HepG2 (cell line): Measurements from ENCODE around the gene LENEP. TPM values are rescaled to one million over a fixed set of nuclear protein-coding genes. Genes with fewer than 3 reads are reported as not detected.

ENCODE experiments used
- CBX2 ChIP-seq, 2 experiments: fragments of 200-600 bp in 1 of 2; sonication (generic); formaldehyde crosslinking in 1 of 2; IDR thresholded peaks; 2 replicates each; pipeline versions ENCODE4 v1.7.0 to v1.8.1; 2018 to 2022; ENCODE audit warnings: low read depth in 2 of 2, low read length in 1 of 2, mild to moderate bottlenecking in 1 of 2, missing genetic modification reagents in 1 of 2
- CEBPZ ChIP-seq: IDR thresholded peaks from 2 replicates; pipeline ENCODE4 v1.6.1; 2012; ENCODE audit warnings: low read length, improper control_type of control experiment
- DNMT1 ChIP-seq: sonication (generic); formaldehyde crosslinking; IDR thresholded peaks from 2 replicates; pipeline ENCODE4 v1.5.1; 2020; ENCODE audit warnings: mild to moderate bottlenecking, missing genetic modification reagents
- DRAP1 ChIP-seq: IDR thresholded peaks from 2 replicates; pipeline ENCODE4 v1.6.1; 2016; ENCODE audit warnings: missing genetic modification reagents, missing compliant biosample characterization
- GTF3A ChIP-seq: sonication (generic); formaldehyde crosslinking; conservative IDR thresholded peaks from 2 replicates; pipeline ENCODE4 v1.4.0; 2020; ENCODE audit warnings: mild to moderate bottlenecking, missing genetic modification reagents
- HOMEZ ChIP-seq: IDR thresholded peaks from 2 replicates; pipeline ENCODE4 v1.6.1; 2016; ENCODE audit warnings: low read depth
- HOXA5 ChIP-seq: sonication (generic); formaldehyde crosslinking; IDR thresholded peaks from 2 replicates; pipeline ENCODE4 v1.4.0; 2020; ENCODE audit warnings: missing genetic modification reagents
- KAT2B ChIP-seq: fragments of 150-350 bp; IDR thresholded peaks from 2 replicates; pipeline ENCODE4 v1.6.1; 2014; ENCODE audit warnings: low read depth, low read length, borderline replicate concordance
- MAFF ChIP-seq: IDR thresholded peaks from 2 replicates; pipeline ENCODE4 v1.6.1; 2011; ENCODE audit warnings: low read depth, low read length, improper control_type of control experiment
- RAD51 ChIP-seq: fragments of 450-650 bp; IDR thresholded peaks from 2 replicates; pipeline ENCODE4 v1.6.1; 2016; ENCODE audit warnings: borderline replicate concordance
- RXRB ChIP-seq: IDR thresholded peaks from 2 replicates; pipeline ENCODE4 v1.6.1; 2016; ENCODE audit warnings: borderline replicate concordance, missing genetic modification reagents, missing compliant biosample characterization
- ZNF225 ChIP-seq: sonication (generic); formaldehyde crosslinking; IDR thresholded peaks from 2 replicates; pipeline ENCODE4 v1.4.0; 2020; ENCODE audit warnings: mild to moderate bottlenecking, missing genetic modification reagents
- ZNF468 ChIP-seq: sonication (generic); formaldehyde crosslinking; IDR thresholded peaks from 2 replicates; pipeline ENCODE4 v1.8.0; 2022; ENCODE audit warnings: mild to moderate bottlenecking, moderate library complexity, missing genetic modification reagents
- ZNF564 ChIP-seq: sonication (generic); formaldehyde crosslinking; IDR thresholded peaks from 2 replicates; pipeline ENCODE4 v1.8.1; 2023; ENCODE audit warnings: mild to moderate bottlenecking, missing genetic modification reagents
- ZNF672 ChIP-seq: sonication (generic); formaldehyde crosslinking; IDR thresholded peaks from 2 replicates; pipeline ENCODE4 v1.8.1; 2022; ENCODE audit warnings: missing genetic modification reagents
- polyA plus RNA-seq, 8 experiments: library from polyadenylated mRNA; depleted of rRNA in 3 of 8; stranded (reverse) in 7 of 8; unstranded in 1 of 8; fragments of >200 nt; fragmentation: Illumina TruSeq in 4 of 8; extraction: Trizol in 4 of 8; gene quantifications; 2 replicates each; pipeline versions ENCODE4 v1.2.1 to v1.2.3, GENCODE V29; 2011 to 2016; ENCODE audit warnings: low read depth in 4 of 8, missing spikeins in 1 of 8, mixed read lengths in 1 of 8; ENCODE audit not compliant: insufficient read depth in 1 of 8
- total RNA-seq, 5 experiments: library from RNA; depleted of rRNA; stranded (reverse); fragments of >200 nt; fragmentation: Illumina TruSeq; extraction: Trizol; gene quantifications; 2 replicates each; pipeline ENCODE4 v1.2.3, GENCODE V29; 2016; ENCODE audit warnings: low read depth in 1 of 5
- TF ChIP-seq, protein P1 (sequence below): sonication (generic); formaldehyde crosslinking; IDR thresholded peaks from 2 replicates; pipeline ENCODE4 v1.4.0; 2020; ENCODE audit warnings: missing genetic modification reagents
- TF ChIP-seq, protein P2 (sequence below): sonication (generic); formaldehyde crosslinking; IDR thresholded peaks from 2 replicates; pipeline ENCODE4 v1.4.0; 2020; ENCODE audit warnings: mild to moderate bottlenecking, missing genetic modification reagents
- TF ChIP-seq, protein P3 (sequence below): sonication (generic); formaldehyde crosslinking; IDR thresholded peaks from 2 replicates; pipeline ENCODE4 v1.4.0; 2020; ENCODE audit warnings: mild to moderate bottlenecking, missing genetic modification reagents

LENEP gene
- total and polyA plus RNA-seq, 2 of the 13 experiments (the other 11 are each of a cell fraction or from before 2014, with no cell fraction given), result 0.29 TPM; not detected in 1

DNA sequence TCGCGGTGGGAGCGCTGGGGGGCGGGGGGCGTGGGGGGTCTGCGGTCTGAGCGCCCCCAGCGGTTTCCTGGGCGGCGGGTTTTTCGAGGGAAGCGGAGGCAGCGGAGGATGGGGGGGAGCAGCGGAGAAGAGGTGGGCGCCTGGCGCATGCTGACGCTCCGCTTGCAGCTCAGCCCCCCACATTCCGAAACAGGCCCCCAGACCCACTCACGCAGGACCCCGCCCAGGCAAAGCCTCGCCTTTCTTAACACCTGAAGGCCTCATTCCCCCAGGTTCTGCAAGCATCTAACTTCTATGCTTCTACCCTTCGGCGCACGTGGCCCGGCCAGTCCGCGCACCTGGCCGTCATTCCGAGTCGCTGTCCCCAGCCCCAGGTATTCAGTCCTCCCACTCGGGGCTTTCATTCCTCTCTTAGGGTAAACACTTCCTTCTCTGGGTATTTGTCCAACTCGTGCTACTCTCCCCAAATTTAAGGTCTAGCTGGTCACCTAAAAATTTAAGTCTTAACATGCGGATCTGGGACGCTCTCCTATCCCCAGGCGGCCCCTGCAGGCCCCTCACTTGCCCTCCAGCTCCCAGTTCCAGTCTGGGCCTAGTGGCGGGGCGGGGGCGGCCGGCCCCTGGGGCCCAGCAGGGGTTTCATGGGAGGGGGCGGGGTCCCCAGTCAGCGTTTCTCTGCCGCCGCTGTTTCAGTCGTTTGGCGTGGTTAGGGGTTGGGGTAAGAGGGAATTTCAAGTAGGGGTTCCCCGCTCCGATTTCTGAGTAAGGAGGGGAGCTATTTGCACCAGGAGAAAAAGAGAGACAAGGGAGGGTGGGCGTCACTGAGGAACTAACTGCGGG is 6.4 kb downstream of the LENEP start (continued):
- peak; percentile 29; the same call in 1 of the 2 replicates for TF ChIP-seq RXRB (CRISPR knock-in tag)
- TF ChIP-seq ZNF468 (CRISPR knock-in tag), result no peak
- TF ChIP-seq, protein P1, sequence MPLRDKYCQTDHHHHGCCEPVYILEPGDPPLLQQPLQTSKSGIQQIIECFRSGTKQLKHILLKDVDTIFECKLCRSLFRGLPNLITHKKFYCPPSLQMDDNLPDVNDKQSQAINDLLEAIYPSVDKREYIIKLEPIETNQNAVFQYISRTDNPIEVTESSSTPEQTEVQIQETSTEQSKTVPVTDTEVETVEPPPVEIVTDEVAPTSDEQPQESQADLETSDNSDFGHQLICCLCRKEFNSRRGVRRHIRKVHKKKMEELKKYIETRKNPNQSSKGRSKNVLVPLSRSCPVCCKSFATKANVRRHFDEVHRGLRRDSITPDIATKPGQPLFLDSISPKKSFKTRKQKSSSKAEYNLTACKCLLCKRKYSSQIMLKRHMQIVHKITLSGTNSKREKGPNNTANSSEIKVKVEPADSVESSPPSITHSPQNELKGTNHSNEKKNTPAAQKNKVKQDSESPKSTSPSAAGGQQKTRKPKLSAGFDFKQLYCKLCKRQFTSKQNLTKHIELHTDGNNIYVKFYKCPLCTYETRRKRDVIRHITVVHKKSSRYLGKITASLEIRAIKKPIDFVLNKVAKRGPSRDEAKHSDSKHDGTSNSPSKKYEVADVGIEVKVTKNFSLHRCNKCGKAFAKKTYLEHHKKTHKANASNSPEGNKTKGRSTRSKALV (CRISPR knock-in tag), result no peak
- no peak for TF ChIP-seq HOMEZ (CRISPR knock-in tag)
- TF ChIP-seq CEBPZ, result no peak
- no peak for TF ChIP-seq ZNF672 (CRISPR knock-in tag)
- TF ChIP-seq, protein P2, sequence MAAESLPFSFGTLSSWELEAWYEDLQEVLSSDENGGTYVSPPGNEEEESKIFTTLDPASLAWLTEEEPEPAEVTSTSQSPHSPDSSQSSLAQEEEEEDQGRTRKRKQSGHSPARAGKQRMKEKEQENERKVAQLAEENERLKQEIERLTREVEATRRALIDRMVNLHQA (CRISPR knock-in tag), result no peak
- 0 out of 2 replicates have a peak, but pooled peaks have one; percentile 48 for TF ChIP-seq ZNF564 (CRISPR knock-in tag)
- TF ChIP-seq, protein P3, sequence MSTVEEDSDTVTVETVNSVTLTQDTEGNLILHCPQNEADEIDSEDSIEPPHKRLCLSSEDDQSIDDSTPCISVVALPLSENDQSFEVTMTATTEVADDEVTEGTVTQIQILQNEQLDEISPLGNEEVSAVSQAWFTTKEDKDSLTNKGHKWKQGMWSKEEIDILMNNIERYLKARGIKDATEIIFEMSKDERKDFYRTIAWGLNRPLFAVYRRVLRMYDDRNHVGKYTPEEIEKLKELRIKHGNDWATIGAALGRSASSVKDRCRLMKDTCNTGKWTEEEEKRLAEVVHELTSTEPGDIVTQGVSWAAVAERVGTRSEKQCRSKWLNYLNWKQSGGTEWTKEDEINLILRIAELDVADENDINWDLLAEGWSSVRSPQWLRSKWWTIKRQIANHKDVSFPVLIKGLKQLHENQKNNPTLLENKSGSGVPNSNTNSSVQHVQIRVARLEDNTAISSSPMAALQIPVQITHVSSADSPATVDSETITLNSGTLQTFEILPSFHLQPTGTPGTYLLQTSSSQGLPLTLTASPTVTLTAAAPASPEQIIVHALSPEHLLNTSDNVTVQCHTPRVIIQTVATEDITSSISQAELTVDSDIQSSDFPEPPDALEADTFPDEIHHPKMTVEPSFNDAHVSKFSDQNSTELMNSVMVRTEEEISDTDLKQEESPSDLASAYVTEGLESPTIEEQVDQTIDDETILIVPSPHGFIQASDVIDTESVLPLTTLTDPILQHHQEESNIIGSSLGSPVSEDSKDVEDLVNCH (CRISPR knock-in tag), result no peak
- TF ChIP-seq KAT2B, result no peak
- TF ChIP-seq GTF3A, result no peak
- TF ChIP-seq RAD51, result no peak
- TF ChIP-seq MAFF, result peak; percentile 1; the same call in 1 of the 2 replicates
- TF ChIP-seq DNMT1 (CRISPR knock-in tag), result no peak
- TF ChIP-seq ZNF225 (CRISPR knock-in tag), result no peak
- TF ChIP-seq CBX2 (IDR thresholded peaks at IDR 0.05; ENCODE audit: low read depth, low read length), result no peak
- TF ChIP-seq CBX2 (CRISPR knock-in tag; IDR thresholded peaks at IDR 0.05; ENCODE audit: low read depth), result no peak
- 0 out of 2 replicates have a peak, but pooled peaks have one; percentile 10 for TF ChIP-seq HOXA5 (CRISPR knock-in tag)
- peak; percentile 17; the same call in 1 of the 2 replicates for TF ChIP-seq DRAP1 (CRISPR knock-in tag)
